C4-2B (cell line): ENCODE results near the gene ATF3.

Experiments
- H3K27ac ChIP-seq: fragments of 450-650 bp; 2 replicates; pipeline ENCODE4 v1.5.1; 2017
- CTCF ChIP-seq: fragments of 450-650 bp; conservative IDR thresholded peaks from 2 replicates; pipeline ENCODE4 v1.5.1; 2017; ENCODE audit warnings: mild to moderate bottlenecking
- ZFX ChIP-seq: fragments of 450-650 bp; IDR thresholded peaks from 2 replicates; pipeline ENCODE4 v1.6.1; 2017

The ATF3 gene

GRCh38 chr1:212647004-212647403, 38.4 kb downstream of the ATF3 start:
- H3K27ac ChIP-seq: no peak overlapping the region
- TF ChIP-seq CTCF: no peak
- TF ChIP-seq ZFX: no peak

- no peak for TF ChIP-seq CTCF
- TF ChIP-seq ZFX: no peak
- H3K27ac ChIP-seq: no peak overlapping the region
Observed at GRCh38 chr1:212648431-212648830, 39.9 kb downstream of the ATF3 start.

- no peak overlapping the region for H3K27ac ChIP-seq
- TF ChIP-seq ZFX (no peak), CTCF (no peak)
Observed at GRCh38 chr1:212649020-212649419, 40.5 kb downstream of the ATF3 start.

- no peak overlapping the region for H3K27ac ChIP-seq
- TF ChIP-seq ZFX (no peak), CTCF (no peak)
Observed at GRCh38 chr1:212650228-212650627, 41.7 kb downstream of the ATF3 start.

GRCh38 chr1:212651521-212651920, 43.0 kb downstream of the ATF3 start:
- TF ChIP-seq CTCF: no peak
- TF ChIP-seq ZFX: no peak
- no peak overlapping the region for H3K27ac ChIP-seq

- TF ChIP-seq CTCF (no peak), ZFX (no peak)
- H3K27ac ChIP-seq: no peak overlapping the region
Observed at GRCh38 chr1:212651977-212652376, 43.4 kb downstream of the ATF3 start.

GRCh38 chr1:212652609-212653008, 44.0 kb downstream of the ATF3 start:
- no peak overlapping the region for H3K27ac ChIP-seq
- TF ChIP-seq ZFX (no peak), CTCF (no peak)
